Measurements from ENCODE around the gene GPA33. TPM values are rescaled to one million over a fixed set of nuclear protein-coding genes. Genes with fewer than 3 reads are reported as not detected.
"Not testable (repeated sequence)": the region's sequence is repeated elsewhere in the genome, so short reads cannot be mapped to it uniquely, and the experiment has no call there.

The GPA33 gene
- total RNA-seq, 1 experiment from 2014 or later: not detected

DNA sequence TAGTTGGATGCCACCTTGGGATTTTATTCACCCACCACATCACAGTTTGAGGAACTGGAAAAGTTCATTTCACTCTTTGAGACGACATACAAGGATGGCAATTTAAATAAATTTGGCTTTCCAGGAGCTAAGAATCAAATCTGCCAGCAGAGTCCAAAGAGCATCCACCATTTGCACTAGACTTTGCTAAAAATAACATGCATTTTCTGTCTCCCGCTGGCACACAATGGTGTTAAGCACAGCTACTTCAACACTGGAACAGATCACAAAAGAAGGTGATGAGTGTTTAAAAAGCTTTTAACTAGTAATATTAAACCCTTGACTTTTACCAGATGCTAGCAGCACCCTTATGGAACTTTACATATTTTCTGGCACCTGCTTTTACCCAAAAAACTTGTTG is 56.5 kb downstream of the GPA33 start:
- no peak overlapping the region for H4K8ac ChIP-seq (replicated peaks; ENCODE audit: insufficient read length, low read depth, low read length)
- H4K20me1 ChIP-seq (ENCODE audit: control insufficient read depth, insufficient read depth, insufficient read length): no peaks in the 10 kb centered on the region
- no peak overlapping the region for H2BK12ac ChIP-seq (ENCODE audit: insufficient read length, low read depth, low read length)
- H3T11ph ChIP-seq (ENCODE audit: low read length): no peak overlapping the region
- H3K4me2 ChIP-seq (ENCODE audit: insufficient read depth, insufficient read length, low read length): no peak overlapping the region
- TF ChIP-seq, protein P1, sequence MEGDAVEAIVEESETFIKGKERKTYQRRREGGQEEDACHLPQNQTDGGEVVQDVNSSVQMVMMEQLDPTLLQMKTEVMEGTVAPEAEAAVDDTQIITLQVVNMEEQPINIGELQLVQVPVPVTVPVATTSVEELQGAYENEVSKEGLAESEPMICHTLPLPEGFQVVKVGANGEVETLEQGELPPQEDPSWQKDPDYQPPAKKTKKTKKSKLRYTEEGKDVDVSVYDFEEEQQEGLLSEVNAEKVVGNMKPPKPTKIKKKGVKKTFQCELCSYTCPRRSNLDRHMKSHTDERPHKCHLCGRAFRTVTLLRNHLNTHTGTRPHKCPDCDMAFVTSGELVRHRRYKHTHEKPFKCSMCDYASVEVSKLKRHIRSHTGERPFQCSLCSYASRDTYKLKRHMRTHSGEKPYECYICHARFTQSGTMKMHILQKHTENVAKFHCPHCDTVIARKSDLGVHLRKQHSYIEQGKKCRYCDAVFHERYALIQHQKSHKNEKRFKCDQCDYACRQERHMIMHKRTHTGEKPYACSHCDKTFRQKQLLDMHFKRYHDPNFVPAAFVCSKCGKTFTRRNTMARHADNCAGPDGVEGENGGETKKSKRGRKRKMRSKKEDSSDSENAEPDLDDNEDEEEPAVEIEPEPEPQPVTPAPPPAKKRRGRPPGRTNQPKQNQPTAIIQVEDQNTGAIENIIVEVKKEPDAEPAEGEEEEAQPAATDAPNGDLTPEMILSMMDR (conservative IDR thresholded peaks at IDR 0.05): no peak
- H3K27me3 ChIP-seq (ENCODE audit: insufficient read depth, low read length): no peaks in the 10 kb centered on the region
- H3K9me3 Mint-ChIP-seq: peaks cover 6 to 9% of the 10 kb centered on the region in 2 experiments; a peak in 4 of 5 replicates
- no peak overlapping the region for H3K27ac Mint-ChIP-seq
- no peak overlapping the region for H2AK5ac ChIP-seq (ENCODE audit: insufficient read length, low read length)
- H3K56ac ChIP-seq (ENCODE audit: insufficient read length, low read depth, low read length): no peak overlapping the region
- peaks cover 5% of the 10 kb centered on the region for H3K27me3 Mint-ChIP-seq (ENCODE audit: low read depth)
- no peak overlapping the region for H3K9ac ChIP-seq (ENCODE audit: extremely low read depth, insufficient read length, low read length)
- no peak overlapping the region for H3K4ac ChIP-seq (ENCODE audit: low read depth, low read length)
- H3K9me3 ChIP-seq (ENCODE audit: control insufficient read depth, low read depth, low read length): no peaks in the 10 kb centered on the region
- no peak overlapping the region for H4K5ac ChIP-seq (ENCODE audit: insufficient read length, low read depth, low read length)
- H2BK120ac ChIP-seq (ENCODE audit: low read depth, low read length, poor library complexity, severe bottlenecking): no peak overlapping the region
- peaks cover 0 to 5% (median 3%) of the 10 kb centered on the region in 3 experiments; a peak in 2 of 7 replicates for H3K36me3 Mint-ChIP-seq (ENCODE audit: insufficient read depth in 1 of 3, low read depth in 3 of 3)
- H3K23ac ChIP-seq (ENCODE audit: insufficient read length, low read depth, low read length): no peak overlapping the region
- WGBS (ENCODE audit: extremely low coverage, insufficient read length, low lambda C conversion rate): no CpG with 5 or more reads among the region's 2 CpGs
- H2BK20ac ChIP-seq (ENCODE audit: low read depth, low read length, poor library complexity, severe bottlenecking): no peak overlapping the region
- no peak overlapping the region for H3K27ac ChIP-seq (ENCODE audit: insufficient read length, low read depth, low read length)
- H3K14ac ChIP-seq (ENCODE audit: insufficient read depth, low read length): no peak overlapping the region
- H2AFZ ChIP-seq (ENCODE audit: low read length): no peak overlapping the region
- no peak overlapping the region for H4K91ac ChIP-seq (ENCODE audit: insufficient read length, low read depth, low read length)
- no peaks in the 10 kb centered on the region for H3K4me1 ChIP-seq (ENCODE audit: insufficient read depth, low read length)
- no peaks in the 10 kb centered on the region for H3K79me2 ChIP-seq (ENCODE audit: insufficient read depth, low read length)
- no peaks in the 10 kb centered on the region for H3K23me2 ChIP-seq (ENCODE audit: insufficient read length, low read depth, low read length, poor library complexity, severe bottlenecking)
- no peak overlapping the region for H3K18ac ChIP-seq (ENCODE audit: insufficient read length, low read depth, low read length)
- no peak overlapping the region for H2BK5ac ChIP-seq (ENCODE audit: insufficient read length, low read length)
- H3K4me1 Mint-ChIP-seq: no peaks in the 10 kb centered on the region
- DNase-seq: no peak
- no peaks in the 10 kb centered on the region for H3K79me1 ChIP-seq (ENCODE audit: insufficient read depth, low read depth, low read length, poor library complexity, severe bottlenecking)
- H3K4me3 Mint-ChIP-seq: no peak overlapping the region
- H2BK15ac ChIP-seq (ENCODE audit: low read depth, low read length): no peak overlapping the region

DNA sequence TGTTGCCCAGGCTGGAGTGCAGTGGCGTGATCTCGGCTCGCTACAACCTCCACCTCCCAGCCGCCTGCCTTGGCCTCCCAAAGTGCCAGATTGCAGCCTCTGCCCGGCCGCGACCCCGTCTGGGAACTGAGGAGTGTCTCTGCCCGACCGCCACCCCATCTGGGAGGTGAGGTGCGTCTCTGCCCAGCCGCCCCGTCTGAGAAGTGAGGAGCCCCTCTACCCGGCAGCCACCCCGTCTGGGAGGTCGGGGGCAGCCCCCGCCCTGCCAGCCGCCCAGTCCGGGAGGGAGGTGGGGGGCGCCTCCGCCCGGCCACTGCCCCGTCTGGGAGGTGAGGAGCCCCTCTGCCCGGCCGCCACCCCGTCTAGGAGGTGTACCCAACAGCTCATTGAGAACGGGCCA is 60.6 kb downstream of the GPA33 start:
- H2BK12ac ChIP-seq (ENCODE audit: insufficient read length, low read depth, low read length); H3K27me3 ChIP-seq (ENCODE audit: insufficient read depth, low read length); H3K9me3 ChIP-seq (ENCODE audit: control insufficient read depth, low read depth, low read length); H3K56ac ChIP-seq (ENCODE audit: insufficient read length, low read depth, low read length); DNase-seq; H2AK5ac ChIP-seq (ENCODE audit: insufficient read length, low read length); H3K23me2 ChIP-seq (ENCODE audit: insufficient read length, low read depth, low read length, poor library complexity, severe bottlenecking); H3K14ac ChIP-seq (ENCODE audit: insufficient read depth, low read length); H4K91ac ChIP-seq (ENCODE audit: insufficient read length, low read depth, low read length); H3K9ac ChIP-seq (ENCODE audit: extremely low read depth, insufficient read length, low read length); H2BK15ac ChIP-seq (ENCODE audit: low read depth, low read length); H4K20me1 ChIP-seq (ENCODE audit: control insufficient read depth, insufficient read depth, insufficient read length); H3K4me2 ChIP-seq (ENCODE audit: insufficient read depth, insufficient read length, low read length); H4K8ac ChIP-seq (replicated peaks; ENCODE audit: insufficient read length, low read depth, low read length); H3K4me1 ChIP-seq (ENCODE audit: insufficient read depth, low read length); H4K5ac ChIP-seq (ENCODE audit: insufficient read length, low read depth, low read length); H3T11ph ChIP-seq (ENCODE audit: low read length); H3K4me1 Mint-ChIP-seq; H3K4ac ChIP-seq (ENCODE audit: low read depth, low read length); H3K23ac ChIP-seq (ENCODE audit: insufficient read length, low read depth, low read length); H3K27ac Mint-ChIP-seq; H3K27ac ChIP-seq (ENCODE audit: insufficient read length, low read depth, low read length); H2AFZ ChIP-seq (ENCODE audit: low read length); H3K27me3 Mint-ChIP-seq (ENCODE audit: low read depth); H2BK20ac ChIP-seq (ENCODE audit: low read depth, low read length, poor library complexity, severe bottlenecking); H3K4me3 Mint-ChIP-seq; H3K79me2 ChIP-seq (ENCODE audit: insufficient read depth, low read length); H2BK120ac ChIP-seq (ENCODE audit: low read depth, low read length, poor library complexity, severe bottlenecking); H2BK5ac ChIP-seq (ENCODE audit: insufficient read length, low read length); H3K79me1 ChIP-seq (ENCODE audit: insufficient read depth, low read depth, low read length, poor library complexity, severe bottlenecking); H3K18ac ChIP-seq (ENCODE audit: insufficient read length, low read depth, low read length): not testable (repeated sequence)
- peaks cover 12 to 16% of the 10 kb centered on the region in 2 experiments for H3K9me3 Mint-ChIP-seq
- WGBS (ENCODE audit: extremely low coverage, insufficient read length, low lambda C conversion rate): no CpG with 5 or more reads among the region's 27 CpGs
- H3K36me3 Mint-ChIP-seq (ENCODE audit: insufficient read depth in 1 of 3, low read depth in 3 of 3): peaks cover 0 to 10% (median 6%) of the 10 kb centered on the region in 3 experiments; a peak in 2 of 7 replicates
